Astrocyte of the spinal cord (primary cell): ENCODE results near the gene ITGAL.
A peak's percentile ranks its signal among the peaks of the same experiment; 100 is the strongest.
"Not testable (repeated sequence)": the region's sequence is repeated elsewhere in the genome, so short reads cannot be mapped to it uniquely, and the experiment has no call there.

Experiments used
- DNase-seq: peaks from one replicate; pipeline ENCODE4 v3.0.0; 2011; ENCODE audit warnings: low read depth, low spot score
- H3K4me3 ChIP-seq: 2 replicates; pipeline ENCODE4 v1.5.1; 2011; ENCODE audit warnings: low read depth, mild to moderate bottlenecking, low read length, moderate library complexity
- in situ Hi-C: cut with HindIII; loops from 2 replicates; pipeline ENCODE4 v1.10.0; 2017; ENCODE audit warnings: low sequenced_read_pairs
- TF ChIP-seq, protein P1 (sequence below): IDR thresholded peaks from 2 replicates; pipeline ENCODE4 v1.5.1; 2012; ENCODE audit warnings: low read depth, mild to moderate bottlenecking, low read length, inconsistent platforms

Gene ITGAL

GRCh38 chr16:30532285-30533145 lies 60.0 kb downstream of the ITGAL start:
- no peak overlapping the region for H3K4me3 ChIP-seq
- TF ChIP-seq, protein P1, sequence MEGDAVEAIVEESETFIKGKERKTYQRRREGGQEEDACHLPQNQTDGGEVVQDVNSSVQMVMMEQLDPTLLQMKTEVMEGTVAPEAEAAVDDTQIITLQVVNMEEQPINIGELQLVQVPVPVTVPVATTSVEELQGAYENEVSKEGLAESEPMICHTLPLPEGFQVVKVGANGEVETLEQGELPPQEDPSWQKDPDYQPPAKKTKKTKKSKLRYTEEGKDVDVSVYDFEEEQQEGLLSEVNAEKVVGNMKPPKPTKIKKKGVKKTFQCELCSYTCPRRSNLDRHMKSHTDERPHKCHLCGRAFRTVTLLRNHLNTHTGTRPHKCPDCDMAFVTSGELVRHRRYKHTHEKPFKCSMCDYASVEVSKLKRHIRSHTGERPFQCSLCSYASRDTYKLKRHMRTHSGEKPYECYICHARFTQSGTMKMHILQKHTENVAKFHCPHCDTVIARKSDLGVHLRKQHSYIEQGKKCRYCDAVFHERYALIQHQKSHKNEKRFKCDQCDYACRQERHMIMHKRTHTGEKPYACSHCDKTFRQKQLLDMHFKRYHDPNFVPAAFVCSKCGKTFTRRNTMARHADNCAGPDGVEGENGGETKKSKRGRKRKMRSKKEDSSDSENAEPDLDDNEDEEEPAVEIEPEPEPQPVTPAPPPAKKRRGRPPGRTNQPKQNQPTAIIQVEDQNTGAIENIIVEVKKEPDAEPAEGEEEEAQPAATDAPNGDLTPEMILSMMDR, result no peak
- in situ Hi-C loops, result no loop called here
- DNase-seq, result no peak

DNA sequence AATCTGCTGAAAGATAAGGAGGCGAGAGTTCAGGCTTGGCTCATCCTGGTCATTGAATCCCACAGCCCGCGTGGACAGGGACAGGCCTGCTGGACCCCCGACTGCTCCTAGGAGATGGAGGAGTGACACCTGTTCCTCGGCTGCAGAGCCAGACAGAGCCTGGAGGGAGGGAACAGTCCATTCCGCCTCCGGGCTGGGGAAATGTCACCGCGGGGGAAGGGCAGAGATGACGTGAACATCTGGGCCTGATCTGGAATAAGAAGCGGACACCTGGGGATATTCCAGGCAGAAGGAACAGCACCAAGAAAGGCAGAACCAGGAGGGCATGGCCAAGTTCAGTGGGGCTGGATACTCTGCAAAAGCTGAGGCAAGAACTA lies 60.6 kb downstream of the ITGAL start:
- in situ Hi-C loops, result no loop called here
- H3K4me3 ChIP-seq, result no peak overlapping the region
- no peak for DNase-seq
- TF ChIP-seq, protein P1, result no peak

GRCh38 chr16:30533748-30534367 lies 61.3 kb downstream of the ITGAL start:
- H3K4me3 ChIP-seq, result peak overlapping the region; percentile 73
- TF ChIP-seq, protein P1, result no peak
- no peak for DNase-seq
- in situ Hi-C loops, result no loop called here

DNA sequence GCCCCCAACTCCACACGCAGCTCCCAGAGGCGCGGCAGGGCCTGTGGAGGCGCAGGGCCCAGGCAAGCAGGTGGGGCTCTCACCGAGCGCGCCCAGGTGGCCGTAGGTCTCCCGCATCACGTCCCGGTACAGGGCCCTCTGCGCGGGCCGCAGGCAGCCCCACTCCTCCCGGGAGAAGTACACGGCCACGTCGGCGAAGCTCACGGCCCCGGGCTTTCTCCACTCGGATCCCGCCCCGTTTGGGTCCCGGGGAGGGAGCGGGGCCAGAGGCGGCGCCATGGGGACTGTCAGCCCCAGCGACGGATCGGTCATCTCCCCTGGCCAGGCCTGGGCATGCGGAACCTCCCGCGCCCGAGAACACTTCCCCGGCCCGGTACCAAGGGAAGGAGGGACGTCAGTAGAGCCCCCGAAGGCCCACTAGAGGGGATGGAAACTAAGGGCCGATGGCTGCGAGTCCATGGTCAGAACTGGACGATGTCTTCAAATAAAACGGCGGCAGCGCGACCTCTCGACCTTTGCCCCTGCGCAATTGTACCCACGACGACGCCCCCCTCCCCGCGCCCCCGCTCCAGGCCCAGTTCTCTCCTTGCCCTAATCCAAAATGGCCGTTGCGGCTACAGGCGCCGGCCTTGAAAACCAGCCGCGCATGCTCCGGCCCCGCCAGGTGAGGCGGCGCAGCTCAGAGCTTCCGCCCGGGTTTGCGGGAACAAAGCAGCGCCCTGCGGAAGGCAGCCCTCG lies 62.0 kb downstream of the ITGAL start, which contains the start of gene ZNF747:
Gene ZNF747, minus strand, starts transcription at position 491 of the 738 bp plus-strand sequence. Its CDS starts 179 bp downstream, at position 312.
- TF ChIP-seq, protein P1, result no peak
- H3K4me3 ChIP-seq, result peak within 1 kb of the TSS; percentile 73
- in situ Hi-C loops, result no loop called here
- DNase-seq, result peak; percentile 83

DNA sequence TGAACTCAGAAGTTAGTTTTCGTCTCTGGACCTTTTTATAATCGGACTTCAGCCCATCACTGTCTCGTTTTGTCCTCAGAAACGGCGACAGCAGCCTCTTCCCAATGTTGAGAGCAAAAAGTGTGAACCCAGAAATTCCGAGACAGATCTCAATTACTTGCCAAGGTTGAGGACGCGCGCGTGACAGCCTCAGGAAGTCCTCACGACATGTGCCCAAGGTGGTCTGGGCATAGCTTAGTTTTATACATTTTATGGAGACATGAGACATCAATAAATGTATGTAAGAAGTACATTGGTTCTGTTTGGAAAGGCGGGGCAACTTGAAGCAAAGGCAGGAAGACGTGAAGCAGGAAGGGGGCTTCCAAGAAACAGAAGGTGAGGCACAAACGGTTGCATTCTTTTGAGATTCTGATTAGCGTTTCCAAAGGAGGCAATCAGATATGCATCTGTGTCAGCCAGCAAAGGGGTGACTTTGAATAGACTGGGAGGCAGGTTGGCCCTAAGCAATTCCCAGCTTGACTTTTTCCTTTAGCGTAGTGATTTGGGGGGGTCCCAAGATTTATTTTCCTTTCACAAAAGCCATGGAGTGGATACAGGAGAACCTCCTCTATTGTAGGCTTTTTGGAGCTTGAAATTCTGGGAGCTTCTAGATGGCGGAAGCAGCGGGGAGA lies 62.7 kb downstream of the ITGAL start:
- in situ Hi-C loops, result no loop called here
- H3K4me3 ChIP-seq, result peak overlapping the region; percentile 73
- TF ChIP-seq, protein P1, result no peak
- DNase-seq, result no peak

DNA sequence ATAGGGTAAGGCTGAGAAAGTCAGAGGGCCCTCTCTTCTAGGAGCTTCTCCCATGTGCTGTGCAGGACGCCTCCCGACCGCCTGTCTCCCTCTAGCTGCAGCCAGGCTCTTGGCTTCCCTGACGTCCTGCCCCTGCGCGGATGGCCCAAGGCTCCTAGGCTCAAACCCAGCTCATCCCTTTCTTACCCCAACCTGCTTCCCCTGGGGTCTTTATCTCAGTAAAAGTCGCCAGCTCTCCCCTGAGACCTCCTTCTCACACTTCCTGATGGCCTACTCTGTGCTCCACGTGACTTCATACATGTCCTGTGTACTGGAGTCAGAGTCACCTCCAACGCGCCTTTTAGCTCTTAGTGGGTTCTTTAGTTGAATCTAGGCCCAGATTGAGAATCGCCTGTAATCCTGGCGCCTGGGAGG lies 63.2 kb downstream of the ITGAL start:
- H3K4me3 ChIP-seq, result peak overlapping the region; percentile 73
- in situ Hi-C loops, result no loop called here
- TF ChIP-seq, protein P1, result peak; percentile 78
- DNase-seq, result peak; percentile 64

- H3K4me3 ChIP-seq, DNase-seq, in situ Hi-C loops: not testable (repeated sequence)
Observed at GRCh38 chr16:30536391-30537024, 64.0 kb downstream of the ITGAL start.
